HFFc6 (cell line): ENCODE measurements around the gene NME1. TPM values are rescaled to one million over a fixed set of nuclear protein-coding genes. Genes with fewer than 3 reads are reported as not detected.

Source experiments
- DNase-seq: peaks from one replicate; pipeline ENCODE4 v3.0.0-alpha.2; 2018
- H3K27ac Mint-ChIP-seq: 2 replicates; pipeline ENCODE4 v1.8.0; 2020; ENCODE audit warnings: mild to moderate bottlenecking, mixed read lengths
- H3K27me3 Mint-ChIP-seq: 2 replicates; pipeline ENCODE4 v1.8.0; 2021; ENCODE audit warnings: mild to moderate bottlenecking, moderate library complexity, mixed read lengths; ENCODE audit not compliant: insufficient read depth
- H3K36me3 Mint-ChIP-seq: 2 replicates; pipeline ENCODE4 v1.8.0; 2021; ENCODE audit warnings: low read depth, mixed read lengths
- H3K4me1 Mint-ChIP-seq: 2 replicates; pipeline ENCODE4 v1.8.0; 2020; ENCODE audit warnings: low read depth, mixed read lengths
- H3K4me3 Mint-ChIP-seq: 2 replicates; pipeline ENCODE4 v1.8.0; 2020; ENCODE audit warnings: mild to moderate bottlenecking, moderate library complexity, mixed read lengths
- H3K9me3 Mint-ChIP-seq: 2 replicates; pipeline ENCODE4 v1.8.0; 2020; ENCODE audit warnings: mild to moderate bottlenecking, mixed read lengths
- total RNA-seq, 6 experiments: library from RNA; stranded (reverse); fragmentation: NEBNext Ultra II Directional; extraction: Animal tissue kit (Norgen Biotek cat#: 25700); gene quantifications; 2 replicates in 1 of 6; 3 replicates in 5 of 6; pipeline ENCODE4 v1.2.3, GENCODE V29; 2021
- TF ChIP-seq, protein P1 (sequence below): fragments of 200-600 bp; sonication (generic); IDR thresholded peaks from 2 replicates; pipeline ENCODE4 v1.5.0; 2021; ENCODE audit warnings: antibody characterized with exemption, mild to moderate bottlenecking

NME1 gene
- total RNA-seq, 6 experiments from 2014 or later: 309 to 358 (median 320) TPM

DNA sequence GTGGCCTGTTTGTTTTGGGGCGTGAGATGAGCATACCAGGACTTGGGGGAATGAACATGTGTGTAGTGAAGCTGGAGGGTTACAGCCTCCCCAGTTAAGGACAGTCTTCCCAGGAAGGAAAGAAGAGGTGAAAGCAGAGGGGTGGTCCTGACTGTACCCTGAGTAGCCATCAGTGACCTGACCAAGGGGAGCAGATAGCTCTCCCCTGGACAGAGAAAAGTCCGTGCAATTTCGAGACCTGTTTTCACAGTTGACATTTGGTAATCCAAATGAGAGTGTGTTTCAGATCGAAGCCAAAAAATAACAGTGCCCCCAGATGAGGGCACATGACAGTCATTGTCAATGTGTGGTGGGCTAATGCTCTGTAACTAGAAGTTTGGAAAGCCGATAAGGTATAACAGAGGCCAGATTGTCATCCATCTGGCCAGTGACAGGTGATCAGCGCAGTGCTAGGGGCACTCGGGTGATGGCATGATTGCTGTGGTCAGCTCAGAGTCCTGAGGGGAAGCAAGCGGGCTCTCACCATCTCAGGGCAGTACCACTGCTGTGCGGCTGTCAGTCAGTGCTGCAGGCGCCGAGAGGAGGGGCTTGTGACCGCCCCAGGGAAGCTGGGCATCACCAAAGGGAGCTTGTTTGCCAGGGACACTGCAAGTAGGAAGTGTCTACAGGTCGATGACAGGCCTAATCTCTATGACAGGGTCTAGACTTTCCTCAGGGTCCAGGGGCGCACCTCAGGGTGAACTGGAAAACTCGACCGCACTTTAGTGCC lies 11.7 kb downstream of the NME1 start:
- TF ChIP-seq, protein P1, sequence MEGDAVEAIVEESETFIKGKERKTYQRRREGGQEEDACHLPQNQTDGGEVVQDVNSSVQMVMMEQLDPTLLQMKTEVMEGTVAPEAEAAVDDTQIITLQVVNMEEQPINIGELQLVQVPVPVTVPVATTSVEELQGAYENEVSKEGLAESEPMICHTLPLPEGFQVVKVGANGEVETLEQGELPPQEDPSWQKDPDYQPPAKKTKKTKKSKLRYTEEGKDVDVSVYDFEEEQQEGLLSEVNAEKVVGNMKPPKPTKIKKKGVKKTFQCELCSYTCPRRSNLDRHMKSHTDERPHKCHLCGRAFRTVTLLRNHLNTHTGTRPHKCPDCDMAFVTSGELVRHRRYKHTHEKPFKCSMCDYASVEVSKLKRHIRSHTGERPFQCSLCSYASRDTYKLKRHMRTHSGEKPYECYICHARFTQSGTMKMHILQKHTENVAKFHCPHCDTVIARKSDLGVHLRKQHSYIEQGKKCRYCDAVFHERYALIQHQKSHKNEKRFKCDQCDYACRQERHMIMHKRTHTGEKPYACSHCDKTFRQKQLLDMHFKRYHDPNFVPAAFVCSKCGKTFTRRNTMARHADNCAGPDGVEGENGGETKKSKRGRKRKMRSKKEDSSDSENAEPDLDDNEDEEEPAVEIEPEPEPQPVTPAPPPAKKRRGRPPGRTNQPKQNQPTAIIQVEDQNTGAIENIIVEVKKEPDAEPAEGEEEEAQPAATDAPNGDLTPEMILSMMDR: no peak
- H3K4me3 Mint-ChIP-seq: peak overlapping the region; percentile 91
- H3K36me3 Mint-ChIP-seq: peaks cover 46% of the 10 kb centered on the region
- peaks cover 40% of the 10 kb centered on the region for H3K4me1 Mint-ChIP-seq
- H3K27me3 Mint-ChIP-seq: peaks cover 1% of the 10 kb centered on the region
- no peaks in the 10 kb centered on the region for H3K9me3 Mint-ChIP-seq
- no peak for DNase-seq
- peak overlapping the region; percentile 97 for H3K27ac Mint-ChIP-seq

DNA sequence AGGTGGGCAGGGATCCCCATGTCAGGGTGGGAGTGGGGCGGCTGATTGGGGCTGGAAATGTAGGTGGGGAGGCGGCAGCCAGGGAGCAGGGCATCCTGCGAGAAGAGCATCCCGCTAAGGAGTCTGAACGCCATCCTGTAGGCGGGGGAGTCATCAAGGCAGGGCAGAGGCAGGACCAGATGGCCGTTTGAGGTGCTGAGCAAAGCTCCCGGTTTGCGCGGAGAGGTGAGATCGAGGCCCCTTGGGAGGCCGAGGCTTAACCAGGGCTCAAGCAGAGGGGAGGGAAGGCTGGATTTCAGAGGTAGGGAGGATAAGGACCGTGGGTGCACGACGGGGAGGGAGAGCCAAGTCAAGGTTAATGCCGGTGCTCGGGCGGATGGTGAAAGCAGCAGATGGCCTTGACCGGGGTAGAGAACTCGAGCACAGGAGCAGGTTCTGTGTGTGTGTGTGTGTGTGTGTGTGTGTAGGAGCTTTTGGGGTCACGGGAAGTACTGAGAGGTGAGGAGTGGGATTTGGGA lies 12.4 kb downstream of the NME1 start:
- Mint-ChIP-seq H3K27me3 (peaks cover 1% of the 10 kb centered on the region), H3K4me3 (peak overlapping the region; percentile 91), H3K27ac (peak overlapping the region; percentile 97), H3K9me3 (no peaks in the 10 kb centered on the region), H3K4me1 (peaks cover 40% of the 10 kb centered on the region), H3K36me3 (peaks cover 42% of the 10 kb centered on the region)
- TF ChIP-seq, protein P1: no peak
- DNase-seq: no peak

DNA sequence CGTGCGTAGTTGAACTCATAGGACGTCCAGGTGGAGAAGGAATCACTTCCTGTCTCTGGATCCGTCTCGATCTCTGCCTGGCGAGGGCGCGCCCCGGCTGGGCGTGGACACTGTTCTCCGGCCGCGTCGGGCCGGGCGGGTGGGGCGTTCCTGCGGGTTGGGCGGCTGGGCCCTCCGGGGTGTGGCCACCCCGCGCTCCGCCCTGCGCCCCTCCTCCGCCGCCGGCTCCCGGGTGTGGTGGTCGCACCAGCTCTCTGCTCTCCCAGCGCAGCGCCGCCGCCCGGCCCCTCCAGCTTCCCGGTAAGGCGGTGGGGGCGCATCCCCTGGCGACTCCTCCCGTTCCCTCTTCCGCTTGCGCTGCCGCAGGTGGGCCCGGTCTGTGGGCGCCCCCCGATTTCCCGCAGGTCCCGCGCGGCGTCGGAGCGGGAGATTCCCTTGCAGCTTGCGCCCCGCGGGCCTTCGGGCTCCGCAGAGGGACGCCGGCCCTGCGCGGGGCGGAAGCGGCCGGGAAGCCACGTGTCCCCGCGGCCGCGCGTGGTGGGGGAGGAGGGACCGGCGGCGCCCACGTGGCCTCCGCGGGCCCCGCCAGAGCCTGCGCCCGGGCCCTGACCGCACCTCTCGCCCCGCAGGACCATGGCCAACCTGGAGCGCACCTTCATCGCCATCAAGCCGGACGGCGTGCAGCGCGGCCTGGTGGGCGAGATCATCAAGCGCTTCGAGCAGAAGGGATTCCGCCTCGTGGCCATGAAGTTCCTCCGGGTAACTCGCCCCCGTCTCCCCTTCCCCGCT lies 13.0 kb downstream of the NME1 start, which contains the start of gene NME2:
TSS of gene NME2 (plus strand) at position 214 of the 789 bp plus-strand sequence. CDS start at position 634, 420 bp downstream.
- peak within 1 kb of the TSS; percentile 97 for H3K27ac Mint-ChIP-seq
- TF ChIP-seq, protein P1: no peak

DNA sequence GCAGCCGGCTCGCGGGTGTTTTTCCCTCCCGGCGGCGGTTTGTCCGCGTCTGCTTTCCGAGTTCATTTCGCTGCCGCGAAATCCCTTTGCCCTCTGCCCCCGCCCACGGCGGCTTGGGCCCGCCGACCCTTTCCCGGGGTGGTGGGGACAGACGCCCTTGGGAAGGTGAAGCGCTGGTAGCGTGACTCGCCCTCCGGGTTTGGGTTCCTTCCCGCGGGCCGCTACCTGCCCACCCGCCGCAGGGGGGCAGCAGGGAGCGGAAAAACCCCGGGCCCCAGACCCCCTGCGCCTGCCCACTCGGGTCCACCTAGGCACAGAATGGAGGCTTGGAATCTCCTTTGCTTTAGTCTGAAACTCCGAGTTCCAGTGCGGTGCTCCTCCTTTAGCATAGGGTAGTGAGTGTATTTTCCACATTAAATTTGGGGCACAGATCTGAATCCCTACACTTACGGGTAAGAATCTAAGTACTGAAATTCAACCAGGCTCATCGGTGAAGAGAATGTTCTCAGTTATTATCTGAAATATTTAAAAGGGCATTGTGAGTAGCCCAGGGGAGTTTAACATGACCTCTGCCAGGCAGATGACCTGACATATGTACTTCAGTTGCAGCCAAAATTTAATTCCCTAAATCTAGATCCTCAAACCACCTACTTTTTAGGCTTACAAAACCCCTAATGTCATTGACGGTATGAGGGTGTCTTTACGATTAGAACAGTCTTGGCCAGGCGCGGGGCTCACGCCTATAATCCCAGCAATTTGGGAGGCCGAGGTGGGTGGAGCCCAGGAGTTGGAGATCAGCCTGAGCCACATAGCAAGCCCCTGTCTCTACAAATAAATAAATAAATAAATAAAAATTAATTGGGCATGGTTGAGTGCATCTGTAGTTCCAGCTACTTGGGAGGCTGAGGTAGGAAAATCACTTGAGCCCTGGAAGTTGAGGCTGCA lies 13.9 kb downstream of the NME1 start:
- TF ChIP-seq, protein P1: peak; percentile 91
- H3K4me3 Mint-ChIP-seq: peak overlapping the region; percentile 92
- peak overlapping the region; percentile 80 for H3K27ac Mint-ChIP-seq
- DNase-seq: peak; percentile 10
- H3K4me1 Mint-ChIP-seq: peaks cover 40% of the 10 kb centered on the region
- H3K9me3 Mint-ChIP-seq: no peaks in the 10 kb centered on the region
- H3K27me3 Mint-ChIP-seq: peaks cover 1% of the 10 kb centered on the region
- peaks cover 40% of the 10 kb centered on the region for H3K36me3 Mint-ChIP-seq

More for the DNA sequence above, 13.0 kb downstream of the NME1 start, which contains the start of gene NME2:
- Mint-ChIP-seq H3K4me3 (peak within 1 kb of the TSS; percentile 92), H3K4me1 (peaks cover 40% of the 10 kb centered on the region), H3K36me3 (peaks cover 42% of the 10 kb centered on the region), H3K27me3 (peaks cover 1% of the 10 kb centered on the region), H3K9me3 (no peaks in the 10 kb centered on the region)
- DNase-seq: peak; percentile 79

DNA sequence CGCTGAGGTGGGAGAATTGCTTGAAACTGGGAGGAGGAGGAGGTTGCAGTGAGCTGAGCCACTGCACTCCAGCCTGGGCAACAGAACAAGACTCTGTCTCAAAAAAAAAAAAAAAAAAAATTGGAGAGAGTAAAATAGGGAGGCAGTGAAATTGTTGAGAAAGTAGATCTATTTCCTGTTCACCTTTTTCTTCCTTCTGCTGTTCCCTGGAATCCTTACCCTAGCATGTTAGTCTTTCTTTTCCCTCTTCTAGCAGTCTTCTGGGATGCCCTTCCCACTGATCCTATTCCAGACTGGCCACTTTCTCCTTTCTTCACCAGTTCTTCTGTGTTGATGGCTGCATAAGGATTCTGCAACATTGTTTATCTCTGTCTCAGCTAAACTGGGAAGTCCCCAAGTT lies 16.0 kb downstream of the NME1 start:
- DNase-seq: no peak
- TF ChIP-seq, protein P1: no peak
- Mint-ChIP-seq H3K9me3 (no peaks in the 10 kb centered on the region), H3K27ac (no peak overlapping the region), H3K4me3 (peak overlapping the region; percentile 27; the same call in 1 of the 2 replicates), H3K36me3 (peaks cover 36% of the 10 kb centered on the region), H3K4me1 (peaks cover 40% of the 10 kb centered on the region), H3K27me3 (peaks cover 1% of the 10 kb centered on the region)
